GM12878 (cell line): ENCODE results near the gene KIAA1671. TPM values are rescaled to one million over a fixed set of nuclear protein-coding genes. Genes with fewer than 3 reads are reported as not detected.

Source experiments
- ATAC-seq: fragments of 200-7000 bp; cut with Tn5 transposase; 3 replicates; pipeline ENCODE4 v1.9.1; 2020; ENCODE audit warnings: mild to moderate bottlenecking, moderate library complexity
- BruUV-seq: library from RNA; stranded (reverse); fragments of 400-500 nt; replicated peaks from 2 replicates; lab custom pipeline; 2021; lab: Mats Ljungman, UMichigan
- CTCF ChIA-PET: fragments of 300-600 bp; sonication (Branson Sonifier 250); formaldehyde crosslinking; extraction: SDS; loops from one replicate; lab custom pipeline; 2021; ENCODE audit warnings: inconsistent platforms; lab: Yijun Ruan, JAX
- POLR2A ChIA-PET: fragments of 350-600 bp; formaldehyde crosslinking; extraction: SDS; loops from one replicate; lab custom pipeline; 2021; ENCODE audit warnings: inconsistent platforms; lab: Charles Lee
- RAD21 ChIA-PET: fragments of 300-600 bp; sonication (Branson Sonifier 250); formaldehyde crosslinking; loops from one replicate; lab custom pipeline; 2023; ENCODE audit warnings: antibody characterized with exemption; ENCODE audit not compliant: unreplicated experiment; lab: Charles Lee
- SMC1A ChIA-PET: fragments of 300-600 bp; sonication (Branson Sonifier 250); formaldehyde crosslinking; loops from one replicate; lab custom pipeline; 2023; ENCODE audit not compliant: unreplicated experiment, uncharacterized antibody; lab: Charles Lee
- DNase-seq: peaks from one replicate; pipeline ENCODE4 v3.0.0-alpha.2; 2011; ENCODE audit warnings: low read depth, low spot score
- FAIRE-seq: peaks from 3 replicates; lab custom pipeline; 2011; peaks lifted over from hg19 to GRCh38; lab: Jason Lieb, UNC
- H2AFZ ChIP-seq: 2 replicates; pipeline ENCODE4 v1.6.0; 2011; ENCODE audit warnings: low read depth, low read length, control low read depth; ENCODE audit not compliant: control insufficient read depth
- H3K27ac ChIP-seq: 2 replicates; pipeline ENCODE4 v1.5.1; 2011; ENCODE audit warnings: control low read depth; ENCODE audit not compliant: control insufficient read depth, insufficient read depth
- H3K27me3 ChIP-seq, 2 experiments: replicated peaks in 1 of 2; 2 replicates each; pipeline versions ENCODE4 v1.6.0 to v1.6.1; 2011; ENCODE audit warnings: low read length in 1 of 2; ENCODE audit not compliant: control insufficient read depth in 2 of 2, insufficient read depth in 2 of 2
- H3K36me3 ChIP-seq, 2 experiments: 2 replicates each; pipeline ENCODE4 v1.5.1; 2011; ENCODE audit warnings: low read length in 1 of 2; ENCODE audit not compliant: control insufficient read depth in 2 of 2, insufficient read depth in 2 of 2
- H3K4me1 ChIP-seq: 2 replicates; pipeline ENCODE4 v1.6.1; 2011; ENCODE audit warnings: mild to moderate bottlenecking, low read length, moderate library complexity, mixed read lengths; ENCODE audit not compliant: control insufficient read depth, insufficient read depth
- H3K4me2 ChIP-seq: 2 replicates; pipeline ENCODE4 v1.6.0; 2011; ENCODE audit warnings: control low read depth; ENCODE audit not compliant: control insufficient read depth, insufficient read depth
- H3K4me3 ChIP-seq: fragments of 200-600 bp; sonication (generic); 2 replicates; pipeline ENCODE4 v1.5.1; 2016
- H3K79me2 ChIP-seq: 2 replicates; pipeline ENCODE4 v1.6.0; 2011; ENCODE audit warnings: low read length; ENCODE audit not compliant: control insufficient read depth, insufficient read depth
- H3K9ac ChIP-seq: 2 replicates; pipeline ENCODE4 v1.8.0; 2011; ENCODE audit warnings: low read length, control low read depth, mixed read lengths; ENCODE audit not compliant: control insufficient read depth, insufficient read depth
- H3K9me3 ChIP-seq: replicated peaks from 3 replicates; pipeline ENCODE4 v1.5.1; 2011; ENCODE audit warnings: mild to moderate bottlenecking, low read length; ENCODE audit not compliant: control insufficient read depth, insufficient read depth
- H4K20me1 ChIP-seq: 2 replicates; pipeline ENCODE4 v1.6.0; 2011; ENCODE audit not compliant: control insufficient read depth, insufficient read depth
- CBFB ChIP-seq: IDR thresholded peaks from 2 replicates; pipeline ENCODE4 v1.6.1; 2016; ENCODE audit warnings: antibody characterized with exemption, low read depth
- CEBPZ ChIP-seq: fragments of 150-350 bp; IDR thresholded peaks from 2 replicates; pipeline ENCODE4 v1.6.1; 2016; ENCODE audit warnings: low read depth, low read length
- DPF2 ChIP-seq: fragments of 450-650 bp; IDR thresholded peaks from 2 replicates; pipeline ENCODE4 v1.6.1; 2017; ENCODE audit warnings: mild to moderate bottlenecking
- E2F4 ChIP-seq: IDR thresholded peaks from 2 replicates; pipeline ENCODE4 v1.6.1; 2012; ENCODE audit warnings: low read depth, low read length, improper control_type of control experiment
- ESRRA ChIP-seq: IDR thresholded peaks from 2 replicates; pipeline ENCODE4 v1.6.1; 2012; ENCODE audit warnings: mild to moderate bottlenecking, low read length, improper control_type of control experiment
- GATAD2B ChIP-seq: fragments of 450-650 bp; conservative IDR thresholded peaks from 2 replicates; pipeline ENCODE4 v1.6.1; 2017; ENCODE audit warnings: low read depth, mild to moderate bottlenecking, moderate library complexity
- IRF4 ChIP-seq: IDR thresholded peaks from 2 replicates; pipeline ENCODE4 v1.6.1; 2011; ENCODE audit warnings: low read depth, low read length
- KAT2A ChIP-seq: conservative IDR thresholded peaks from 2 replicates; pipeline ENCODE4 v1.6.1; 2011; ENCODE audit warnings: low read depth, low read length; ENCODE audit not compliant: control insufficient read depth
- NBN ChIP-seq: fragments of 450-650 bp; IDR thresholded peaks from 2 replicates; pipeline ENCODE4 v1.6.1; 2016
- POLR2A ChIP-seq: IDR thresholded peaks from 2 replicates; pipeline ENCODE4 v1.6.1; 2011; ENCODE audit warnings: low read depth, mild to moderate bottlenecking, low read length
- SMC3 ChIP-seq: IDR thresholded peaks from 2 replicates; pipeline ENCODE4 v1.6.1; 2011; ENCODE audit warnings: low read length, improper control_type of control experiment, borderline replicate concordance
- TCF12 ChIP-seq: IDR thresholded peaks from 2 replicates; pipeline ENCODE4 v1.6.1; 2011; ENCODE audit warnings: low read depth, mild to moderate bottlenecking, low read length
- WGBS: methylation state at CpG from one replicate; pipeline ENCODE4 v1.1.6; 2016; ENCODE audit warnings: low lambda C conversion rate; ENCODE audit not compliant: insufficient replicate concordance, insufficient coverage; ENCODE audit errors: missing lambda C conversion rate; 5-methylcytosine and 5-hydroxymethylcytosine counted together
- in situ Hi-C: fragments of 300-500 bp; cut with MboI; formaldehyde crosslinking; loops from 9 replicates; pipeline ENCODE4 v1.14.3; 2018; ENCODE audit warnings: mixed read lengths
- intact Hi-C: fragments of 100-400 bp; cut with micrococcal nuclease; formaldehyde crosslinking; loops from one replicate; pipeline ENCODE4 v1.14.2; 2022; ENCODE audit not compliant: unreplicated experiment
- polyA plus RNA-seq, 11 experiments: library from polyadenylated mRNA; depleted of rRNA in 4 of 11; unstranded in 6 of 11; stranded (reverse) in 5 of 11; fragments of >200 nt; fragmentation: Nextera tagmentation in 4 of 11; fragmentation: Illumina TruSeq in 1 of 11; extraction: Ambion mirVana in 4 of 11; extraction: Trizol in 1 of 11; gene quantifications; 1 replicate in 1 of 11; 2 replicates in 10 of 11; pipeline versions ENCODE4 v1.2.1 to v1.2.3, GENCODE V29; 2011 to 2016; ENCODE audit warnings: inconsistent platforms in 2 of 11, missing spikeins in 2 of 11, low read depth in 1 of 11
- total RNA-seq, 4 experiments: library from RNA; depleted of rRNA in 3 of 4; stranded (reverse); fragments of >200 nt in 3 of 4; fragmentation: Illumina TruSeq in 1 of 4; extraction: Trizol in 1 of 4; gene quantifications; 2 replicates each; pipeline versions ENCODE4 v1.2.1 to v1.2.3, GENCODE V29; 2013 to 2021

The KIAA1671 gene
- total and polyA plus RNA-seq, 10 of the 15 experiments (the other 5 are each of a cell fraction or from before 2014, with no cell fraction given): 0.05 to 2.7 (median 0.33) TPM

GRCh38 chr22:25213221-25213620 is 260.7 kb downstream of the KIAA1671 start:
- no peak for FAIRE-seq

More at GRCh38 chr22:25213221-25213620, 260.7 kb downstream of the KIAA1671 start:
- Histone ChIP-seq H3K4me1 (no peaks in the 10 kb centered on the region), H2AFZ (no peak overlapping the region), H3K4me3 (no peak overlapping the region), H3K79me2 (no peaks in the 10 kb centered on the region), H3K9ac (no peak overlapping the region), H3K36me3 (no peaks in the 10 kb centered on the region), H4K20me1 (no peaks in the 10 kb centered on the region; the same call in 1 of the 2 replicates), H3K9me3 (no peaks in the 10 kb centered on the region; the same call in 2 of the 3 replicates), H3K27ac (no peak overlapping the region), H3K27me3 (no peaks in the 10 kb centered on the region), H3K4me2 (no peak overlapping the region)
- no TSS peak for BruUV-seq
- DNase-seq (no peak), ATAC-seq (no peak)
- SMC1A ChIA-PET: no interaction called here
- intact Hi-C loops (no loop called here), in situ Hi-C loops (no loop called here)
- POLR2A ChIA-PET: no interaction called here
- WGBS: 2% methylated on average over 3 of the region's 3 CpGs
- RAD21 ChIA-PET: no interaction called here
- TF ChIP-seq CBFB: no peak
- no peak for TF ChIP-seq KAT2A
- TF ChIP-seq POLR2A: no peak
- no peak for TF ChIP-seq DPF2
- TF ChIP-seq ESRRA: no peak
- no peak for TF ChIP-seq NBN
- no peak for TF ChIP-seq E2F4
- no peak for TF ChIP-seq IRF4
- TF ChIP-seq CEBPZ: no peak
- no peak for TF ChIP-seq SMC3
- no peak for TF ChIP-seq GATAD2B
- TF ChIP-seq TCF12: no peak
- CTCF ChIA-PET: interaction anchor here (2.5 kb wide), 1 partner anchor 11 kb away, joined by 19 read pairs; no protein-coding TSS in a partner anchor
